ENCODE results near the gene RGS12.

GRCh38 chr4:3261411-3262207 lies 31.2 kb upstream of the RGS12 start:
- no peak for TF ChIP-seq CTCF (IDR thresholded peaks at IDR 0.05; ENCODE audit: insufficient read depth, low read length)
- no peak for TF ChIP-seq GABPA (IDR thresholded peaks at IDR 0.05; ENCODE audit: low read depth)
- TF ChIP-seq, protein P1, sequence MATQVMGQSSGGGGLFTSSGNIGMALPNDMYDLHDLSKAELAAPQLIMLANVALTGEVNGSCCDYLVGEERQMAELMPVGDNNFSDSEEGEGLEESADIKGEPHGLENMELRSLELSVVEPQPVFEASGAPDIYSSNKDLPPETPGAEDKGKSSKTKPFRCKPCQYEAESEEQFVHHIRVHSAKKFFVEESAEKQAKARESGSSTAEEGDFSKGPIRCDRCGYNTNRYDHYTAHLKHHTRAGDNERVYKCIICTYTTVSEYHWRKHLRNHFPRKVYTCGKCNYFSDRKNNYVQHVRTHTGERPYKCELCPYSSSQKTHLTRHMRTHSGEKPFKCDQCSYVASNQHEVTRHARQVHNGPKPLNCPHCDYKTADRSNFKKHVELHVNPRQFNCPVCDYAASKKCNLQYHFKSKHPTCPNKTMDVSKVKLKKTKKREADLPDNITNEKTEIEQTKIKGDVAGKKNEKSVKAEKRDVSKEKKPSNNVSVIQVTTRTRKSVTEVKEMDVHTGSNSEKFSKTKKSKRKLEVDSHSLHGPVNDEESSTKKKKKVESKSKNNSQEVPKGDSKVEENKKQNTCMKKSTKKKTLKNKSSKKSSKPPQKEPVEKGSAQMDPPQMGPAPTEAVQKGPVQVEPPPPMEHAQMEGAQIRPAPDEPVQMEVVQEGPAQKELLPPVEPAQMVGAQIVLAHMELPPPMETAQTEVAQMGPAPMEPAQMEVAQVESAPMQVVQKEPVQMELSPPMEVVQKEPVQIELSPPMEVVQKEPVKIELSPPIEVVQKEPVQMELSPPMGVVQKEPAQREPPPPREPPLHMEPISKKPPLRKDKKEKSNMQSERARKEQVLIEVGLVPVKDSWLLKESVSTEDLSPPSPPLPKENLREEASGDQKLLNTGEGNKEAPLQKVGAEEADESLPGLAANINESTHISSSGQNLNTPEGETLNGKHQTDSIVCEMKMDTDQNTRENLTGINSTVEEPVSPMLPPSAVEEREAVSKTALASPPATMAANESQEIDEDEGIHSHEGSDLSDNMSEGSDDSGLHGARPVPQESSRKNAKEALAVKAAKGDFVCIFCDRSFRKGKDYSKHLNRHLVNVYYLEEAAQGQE (IDR thresholded peaks at IDR 0.05; ENCODE audit: insufficient replicate concordance, low read depth), result no peak
